Stimulated activated CD8-positive, alpha-beta memory T cell treated with anti-CD3 and anti-CD28 coated beads, Interleukin-12 subunit alpha, Interleukin-12 subunit beta, amount 100 ng/mL, for 24 hours (primary cell): ENCODE results near the gene MBNL1.

Source experiments
- DNase-seq: peaks from one replicate; pipeline ENCODE4 v3.0.0-alpha.2; 2020; ENCODE audit errors: extremely low read depth

The MBNL1 gene

DNA sequence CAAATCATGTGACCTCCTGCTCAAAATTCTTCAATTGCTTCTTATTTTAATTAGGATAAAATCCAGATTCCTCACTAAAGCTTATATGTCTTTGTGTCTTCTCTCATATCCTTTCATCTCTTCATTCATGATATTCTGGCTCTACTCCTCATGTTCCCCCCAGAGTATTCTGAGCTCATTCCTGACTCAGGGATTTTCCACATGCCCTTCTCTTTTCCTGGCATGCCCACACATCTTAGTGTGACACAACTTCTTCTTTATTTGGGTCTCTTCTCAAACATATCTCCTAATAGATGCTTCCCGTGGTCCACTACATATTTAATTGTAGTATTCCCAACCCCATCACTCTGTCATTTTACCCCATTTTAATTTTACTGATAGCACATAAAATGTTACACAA is 15.2 kb upstream of the MBNL1 start:
- DNase-seq = no peak

GRCh38 chr3:152254041-152254440 is 14.7 kb upstream of the MBNL1 start:
- DNase-seq = no peak

DNA sequence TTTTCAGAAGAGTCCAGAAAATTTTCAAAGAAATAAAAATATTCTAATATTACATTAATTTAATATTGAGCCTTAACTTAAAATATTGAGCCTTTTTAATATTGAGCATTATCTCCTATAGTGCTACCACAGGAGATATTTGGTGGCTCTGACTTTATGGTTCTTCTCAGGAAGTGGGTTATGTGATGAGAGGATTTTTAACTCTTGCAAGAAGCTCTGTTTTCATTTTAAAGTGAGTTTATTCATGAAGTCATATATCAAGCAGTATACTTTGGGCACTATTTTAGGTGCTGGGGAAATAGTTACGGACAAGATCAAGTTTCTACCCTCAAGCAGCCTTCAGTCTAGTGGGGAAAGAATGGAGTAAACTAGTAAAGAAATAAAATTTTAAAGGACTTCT is 13.4 kb upstream of the MBNL1 start:
- no peak for DNase-seq

- DNase-seq = no peak
Measured at GRCh38 chr3:152256851-152257562, 11.7 kb upstream of the MBNL1 start.

- DNase-seq = no peak
Measured at GRCh38 chr3:152257563-152258035, 11.1 kb upstream of the MBNL1 start.

DNA sequence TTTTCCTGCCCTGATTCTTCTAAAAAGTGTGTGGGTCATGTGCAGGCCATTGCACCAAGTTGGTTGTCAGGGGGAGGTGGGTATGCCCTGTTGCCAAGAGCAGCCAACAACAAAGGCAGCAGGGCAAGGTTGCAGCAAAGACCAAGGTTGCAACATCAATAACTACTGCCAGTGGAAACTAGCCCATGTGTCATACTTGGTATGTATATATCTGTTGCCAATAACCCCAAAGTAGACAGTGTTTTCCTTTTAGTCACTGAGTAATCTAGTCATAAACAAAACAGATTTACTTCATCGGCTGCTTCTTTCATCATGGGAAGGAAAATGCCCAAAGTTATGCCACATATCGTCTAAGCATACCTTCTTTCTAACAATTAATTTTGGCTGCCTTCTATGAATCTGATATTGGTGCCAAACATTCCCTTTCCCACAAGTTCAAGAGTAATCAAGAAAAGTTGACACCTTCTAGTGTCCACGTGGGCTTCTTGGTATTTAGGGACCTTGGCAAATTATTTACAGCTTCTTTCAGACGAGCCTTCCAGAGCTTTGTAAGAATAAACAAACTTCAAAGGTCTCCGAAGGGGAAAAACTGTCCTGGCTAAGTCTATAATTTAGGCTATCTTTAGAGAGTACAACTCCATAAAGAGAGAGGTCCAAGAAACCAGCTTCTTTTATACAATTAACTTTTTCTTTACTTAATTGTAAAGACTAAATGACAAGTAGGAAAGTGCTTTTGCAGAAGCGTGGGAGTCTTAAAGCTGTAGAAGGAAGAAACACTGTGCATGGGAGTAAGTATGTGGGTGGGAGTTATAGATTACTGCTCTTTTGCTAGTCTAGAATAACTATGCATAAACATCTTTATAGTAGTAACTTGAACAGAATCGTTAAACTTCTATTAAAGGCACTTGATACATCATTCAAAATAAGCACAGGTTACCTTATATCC is 10.0 kb upstream of the MBNL1 start:
- DNase-seq = no peak

DNA sequence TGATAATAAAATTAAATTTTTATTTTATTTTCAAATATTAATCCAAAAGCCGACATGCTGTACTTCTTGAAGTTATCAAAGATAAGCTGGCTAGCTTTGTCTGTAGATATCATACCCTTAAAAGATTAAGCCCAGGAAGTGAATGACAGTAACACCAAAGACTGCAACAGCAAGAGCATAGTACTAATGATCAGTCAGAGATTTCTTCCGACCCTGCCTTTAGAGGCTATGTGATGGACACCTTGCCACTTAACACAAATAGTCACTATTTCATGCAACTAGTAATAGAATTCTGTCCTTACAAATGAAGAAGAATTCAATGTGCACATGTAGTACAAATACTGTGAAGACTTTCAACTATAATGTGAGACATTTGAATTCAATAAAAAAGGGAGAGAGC is 9.3 kb upstream of the MBNL1 start:
- no peak for DNase-seq

DNA sequence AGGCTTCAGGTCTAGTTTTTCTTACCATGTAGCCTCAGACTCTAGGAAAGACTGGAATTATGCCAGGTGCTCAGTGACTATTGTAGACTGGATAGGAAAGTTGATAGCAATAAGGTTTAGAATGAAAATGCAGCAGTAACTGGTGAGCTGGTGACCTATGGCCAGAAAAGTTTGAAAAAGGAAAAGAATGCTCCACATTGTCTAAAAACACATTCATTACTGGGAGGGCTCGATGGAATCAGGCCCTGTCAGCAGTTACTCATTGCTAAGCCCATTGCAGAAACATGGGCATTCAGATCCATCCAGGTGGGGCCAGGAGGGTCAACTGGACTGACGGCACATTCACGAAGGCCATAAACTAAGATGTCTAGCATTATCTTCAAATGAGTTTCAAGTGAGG is 8.7 kb upstream of the MBNL1 start:
- no peak for DNase-seq

- no peak for DNase-seq
Measured at GRCh38 chr3:152260529-152260928, 8.2 kb upstream of the MBNL1 start.

- no peak for DNase-seq
Measured at GRCh38 chr3:152261329-152261728, 7.4 kb upstream of the MBNL1 start.

DNA sequence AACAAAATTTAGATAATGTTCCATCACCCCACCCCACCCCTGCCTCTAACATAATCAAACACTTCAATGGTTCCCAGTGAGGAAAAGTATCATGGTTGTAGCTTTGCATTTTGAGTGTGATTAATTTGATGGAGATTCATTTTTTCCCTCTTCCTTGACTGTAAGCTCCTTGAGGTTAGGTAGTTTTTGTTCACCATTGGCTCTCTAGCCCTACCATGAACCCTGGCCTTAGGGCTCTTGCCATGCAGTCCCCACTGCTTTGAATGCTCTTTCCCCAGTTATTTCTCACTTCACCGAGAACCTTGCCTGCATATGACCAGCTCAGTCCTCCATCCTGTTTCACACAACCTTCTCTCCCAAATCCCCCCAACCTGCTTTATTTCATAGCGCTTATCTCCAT is 5.0 kb upstream of the MBNL1 start:
- no peak for DNase-seq

DNA sequence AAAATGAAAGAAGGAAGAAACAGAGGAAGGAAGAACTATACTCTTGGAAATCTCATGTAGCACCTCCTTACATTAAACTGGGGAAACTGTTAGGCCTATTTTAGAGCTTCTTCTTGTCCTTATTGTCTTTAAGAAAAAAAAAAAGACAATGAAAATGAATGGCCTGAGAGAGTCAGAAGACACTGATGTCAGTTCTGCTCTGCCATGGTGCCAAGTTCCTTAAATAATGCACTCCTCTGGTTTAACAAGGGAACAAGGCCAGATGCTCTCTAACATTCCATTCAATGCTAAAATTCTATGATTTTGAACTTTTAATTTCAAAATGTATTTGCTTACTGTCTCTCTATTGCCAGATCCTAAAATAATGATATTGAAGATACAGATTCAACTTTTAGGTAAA is 4.4 kb upstream of the MBNL1 start:
- no peak for DNase-seq

GRCh38 chr3:152266221-152266995 is 2.3 kb upstream of the MBNL1 start:
- DNase-seq = no peak

GRCh38 chr3:152267831-152268554 is 736 bp upstream of the MBNL1 start:
- DNase-seq = no peak

- DNase-seq = no peak
Measured at GRCh38 chr3:152269056-152269830, 514 bp downstream of the MBNL1 start.

DNA sequence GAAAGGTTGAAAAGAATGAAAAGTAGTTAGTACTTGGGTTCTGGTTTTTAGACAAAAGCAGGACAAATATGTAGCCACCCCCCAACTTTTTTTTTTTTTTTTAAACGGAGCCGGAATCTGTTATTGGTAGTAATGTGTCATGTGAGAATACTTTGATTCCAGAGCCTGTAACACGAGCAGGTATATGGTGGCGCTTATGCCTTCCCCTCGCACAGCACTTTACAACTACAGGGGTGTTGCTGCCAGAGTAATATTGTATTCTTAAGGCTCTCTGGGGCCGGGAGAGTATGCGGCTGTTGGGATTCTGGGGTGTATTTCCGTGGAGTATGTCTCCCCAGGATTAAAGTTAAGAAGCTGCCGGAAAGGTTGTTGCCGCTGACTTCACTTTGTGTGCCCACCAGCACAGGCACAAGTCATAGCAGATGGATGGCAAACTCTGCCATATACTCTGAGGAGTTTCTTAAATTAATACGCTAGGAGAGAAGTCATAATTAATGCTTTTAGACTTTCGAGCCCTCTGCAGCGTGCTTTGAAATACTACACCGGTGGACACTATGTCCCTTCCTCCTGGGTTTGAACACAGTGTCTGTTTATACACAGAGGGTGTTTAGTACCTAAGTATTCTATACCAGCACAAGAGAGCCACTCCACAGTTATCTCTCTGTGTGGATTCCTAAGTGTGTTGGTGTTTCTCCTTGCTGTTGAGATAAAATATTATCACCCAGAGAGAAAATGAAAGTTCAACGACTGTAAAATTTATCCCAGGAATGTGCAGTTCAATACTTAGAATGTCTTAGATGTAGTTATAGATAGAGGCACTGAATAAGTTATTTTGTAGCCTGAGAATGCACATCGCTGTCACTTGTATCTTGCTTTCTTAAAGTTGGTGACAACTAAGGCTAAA is 1.4 kb downstream of the MBNL1 start:
- no peak for DNase-seq

DNA sequence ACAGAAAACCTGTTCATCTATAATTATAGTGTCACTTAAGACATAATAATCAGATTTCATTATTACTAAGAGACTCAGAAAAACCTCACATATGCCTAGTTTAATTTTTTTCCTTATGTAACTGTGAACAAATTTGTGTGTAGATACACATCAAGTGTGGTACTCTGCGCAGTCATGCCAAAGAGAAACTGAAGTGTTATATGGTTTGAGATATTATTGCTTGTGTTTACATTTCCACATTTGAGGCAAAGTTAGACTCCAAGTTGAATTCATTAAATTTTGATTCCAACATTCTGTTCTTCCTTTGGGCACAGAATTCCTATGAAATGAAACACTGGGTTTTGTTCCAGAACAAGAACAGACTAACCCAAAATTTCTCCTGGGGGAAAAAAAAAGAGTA is 2.2 kb downstream of the MBNL1 start:
- DNase-seq = no peak

GRCh38 chr3:152271501-152272236 is 2.9 kb downstream of the MBNL1 start:
- DNase-seq = no peak

DNA sequence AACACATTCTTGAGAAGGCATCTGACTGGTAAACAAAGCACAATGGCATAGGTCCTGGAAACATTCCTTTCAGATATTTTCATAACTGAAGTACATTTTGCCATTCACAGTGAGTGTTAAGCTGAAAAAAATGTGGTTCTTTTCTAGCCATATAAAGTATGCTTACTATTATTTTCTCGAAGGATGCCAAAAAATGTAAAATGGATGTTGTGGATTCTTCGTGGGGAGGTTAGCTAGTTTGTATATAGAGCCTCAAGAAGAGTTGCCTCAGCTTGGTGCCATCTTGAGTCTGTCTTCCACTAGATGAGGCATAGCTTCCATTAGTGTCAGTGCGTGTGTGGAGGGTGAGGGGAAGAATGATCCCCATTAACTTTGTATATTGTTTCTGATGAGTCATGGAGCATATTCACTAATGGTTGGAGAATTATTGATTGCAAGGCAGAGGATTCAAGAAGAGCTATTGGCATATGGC is 4.1 kb downstream of the MBNL1 start:
- DNase-seq = no peak
